DMS114 treated with DMSO at 0.1 percent for 48 hours (cell line): ENCODE measurements around the gene IL31.
"Not testable (repeated sequence)": the region's sequence is repeated elsewhere in the genome, so short reads cannot be mapped to it uniquely, and the experiment has no call there.

Source experiments
- DNase-seq: peaks from one replicate; lab custom pipeline; 2025; ENCODE audit not compliant: unreplicated experiment; lab: John Stamatoyannopoulos, UW

IL31 gene

GRCh38 chr12:122192441-122192840, 18.4 kb upstream of the IL31 start:
- DNase-seq, result no peak

- peak; percentile 27 for DNase-seq
Measured at GRCh38 chr12:122190842-122191668, 17.0 kb upstream of the IL31 start.

- DNase-seq, result no peak
Measured at GRCh38 chr12:122189626-122190475, 15.8 kb upstream of the IL31 start.

GRCh38 chr12:122187466-122187865, 13.4 kb upstream of the IL31 start:
- DNase-seq, result no peak

- no peak for DNase-seq
Measured at GRCh38 chr12:122185494-122186082, 11.6 kb upstream of the IL31 start.

GRCh38 chr12:122185079-122185478, 11.1 kb upstream of the IL31 start:
- no peak for DNase-seq

GRCh38 chr12:122184517-122184916, 10.5 kb upstream of the IL31 start:
- DNase-seq, result no peak

- DNase-seq, result no peak
Measured at GRCh38 chr12:122183588-122183940, 9.5 kb upstream of the IL31 start.

- DNase-seq, result no peak
Measured at GRCh38 chr12:122182887-122183587, 9.0 kb upstream of the IL31 start, which contains the start of gene LRRC43. LRRC43 (plus strand) TSS chr12:122183123; CDS start chr12:122183145, 22 bp downstream.

- not testable (repeated sequence) for DNase-seq
Measured at GRCh38 chr12:122176473-122176872, 2.5 kb upstream of the IL31 start.

GRCh38 chr12:122172262-122172939, 1.6 kb downstream of the IL31 start:
- no peak for DNase-seq

- DNase-seq, result no peak
Measured at GRCh38 chr12:122171399-122171798, 2.6 kb downstream of the IL31 start.

GRCh38 chr12:122168492-122168891, 5.5 kb downstream of the IL31 start:
- no peak for DNase-seq

- DNase-seq, result no peak
Measured at GRCh38 chr12:122167356-122167925, 6.6 kb downstream of the IL31 start.

GRCh38 chr12:122166422-122167349, 7.3 kb downstream of the IL31 start:
- no peak for DNase-seq

- DNase-seq, result no peak
Measured at GRCh38 chr12:122162976-122163375, 11.0 kb downstream of the IL31 start.

- no peak for DNase-seq
Measured at GRCh38 chr12:122161682-122162081, 12.3 kb downstream of the IL31 start.

GRCh38 chr12:122160761-122161160, 13.3 kb downstream of the IL31 start:
- DNase-seq, result no peak

GRCh38 chr12:122159882-122160281, 14.1 kb downstream of the IL31 start:
- DNase-seq, result no peak
